Fibroblast of the aortic adventitia (primary cell): ENCODE data around the gene DDR1. TPM values are rescaled to one million over a fixed set of nuclear protein-coding genes. Genes with fewer than 3 reads are reported as not detected.
"Not testable (repeated sequence)": the region's sequence is repeated elsewhere in the genome, so short reads cannot be mapped to it uniquely, and the experiment has no call there.

Source experiments
- DNase-seq: peaks from one replicate; pipeline ENCODE4 v3.0.0-alpha.2; 2010; ENCODE audit warnings: low read depth
- H3K4me3 ChIP-seq: 2 replicates; pipeline ENCODE4 v1.5.1; 2011; ENCODE audit warnings: low read depth, mild to moderate bottlenecking, control low read depth, low read length, moderate library complexity
- total RNA-seq: library from RNA; depleted of rRNA; stranded (reverse); fragments of >200 nt; gene quantifications from 2 replicates; pipeline ENCODE4 v1.2.3, GENCODE V29; 2012; ENCODE audit warnings: low replicate concordance
- TF ChIP-seq, protein P1 (sequence below): IDR thresholded peaks from 2 replicates; pipeline ENCODE4 v1.5.1; 2011; ENCODE audit warnings: mild to moderate bottlenecking, low read length, control low read depth, inconsistent platforms; ENCODE audit not compliant: insufficient read depth

The DDR1 gene
- total RNA-seq, 1 donor = 7.7 TPM

DNA sequence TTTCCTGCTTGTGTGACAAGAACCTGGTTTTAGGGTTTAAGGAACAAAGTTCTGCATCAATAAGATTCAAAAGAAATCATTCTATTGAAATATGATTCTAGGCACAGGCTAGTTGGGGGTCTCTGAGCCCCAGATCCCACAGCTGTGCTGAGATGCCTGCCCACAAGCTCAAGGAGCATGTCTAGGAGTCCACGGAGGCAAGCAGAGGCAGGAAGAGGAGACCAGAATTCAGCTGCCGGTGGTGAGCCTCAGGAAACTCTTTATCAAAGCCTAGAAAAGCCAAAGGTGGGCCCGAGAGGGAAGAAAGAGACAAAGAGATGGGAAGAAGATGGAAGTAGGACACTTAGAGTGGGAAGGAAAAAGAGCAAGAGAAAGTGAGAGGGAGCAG is 40.7 kb upstream of the DDR1 start:
- TF ChIP-seq, protein P1, sequence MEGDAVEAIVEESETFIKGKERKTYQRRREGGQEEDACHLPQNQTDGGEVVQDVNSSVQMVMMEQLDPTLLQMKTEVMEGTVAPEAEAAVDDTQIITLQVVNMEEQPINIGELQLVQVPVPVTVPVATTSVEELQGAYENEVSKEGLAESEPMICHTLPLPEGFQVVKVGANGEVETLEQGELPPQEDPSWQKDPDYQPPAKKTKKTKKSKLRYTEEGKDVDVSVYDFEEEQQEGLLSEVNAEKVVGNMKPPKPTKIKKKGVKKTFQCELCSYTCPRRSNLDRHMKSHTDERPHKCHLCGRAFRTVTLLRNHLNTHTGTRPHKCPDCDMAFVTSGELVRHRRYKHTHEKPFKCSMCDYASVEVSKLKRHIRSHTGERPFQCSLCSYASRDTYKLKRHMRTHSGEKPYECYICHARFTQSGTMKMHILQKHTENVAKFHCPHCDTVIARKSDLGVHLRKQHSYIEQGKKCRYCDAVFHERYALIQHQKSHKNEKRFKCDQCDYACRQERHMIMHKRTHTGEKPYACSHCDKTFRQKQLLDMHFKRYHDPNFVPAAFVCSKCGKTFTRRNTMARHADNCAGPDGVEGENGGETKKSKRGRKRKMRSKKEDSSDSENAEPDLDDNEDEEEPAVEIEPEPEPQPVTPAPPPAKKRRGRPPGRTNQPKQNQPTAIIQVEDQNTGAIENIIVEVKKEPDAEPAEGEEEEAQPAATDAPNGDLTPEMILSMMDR = no peak
- DNase-seq = no peak
- no peak overlapping the region for H3K4me3 ChIP-seq

DNA sequence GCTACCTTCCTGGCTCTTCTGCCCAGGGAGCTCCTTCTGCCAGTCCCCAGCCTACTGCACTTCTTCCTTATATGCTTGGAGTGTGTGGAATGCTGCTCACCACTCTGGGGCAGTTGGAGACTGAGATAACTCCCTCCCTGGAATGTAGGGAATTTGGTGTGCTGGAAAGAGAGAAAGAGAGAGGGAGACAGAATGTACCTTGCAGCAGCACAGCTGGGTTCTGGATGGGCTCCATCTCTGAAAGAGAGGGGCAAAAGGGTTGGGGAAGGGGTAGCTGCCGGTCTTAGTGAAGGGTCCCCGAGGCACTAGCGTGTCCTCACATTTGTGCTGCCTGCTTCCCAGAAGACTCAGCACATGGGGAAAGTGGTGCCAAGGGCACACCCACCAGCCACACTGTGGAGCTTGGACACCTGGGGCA is 40.2 kb upstream of the DDR1 start:
- TF ChIP-seq, protein P1 = no peak
- peak; percentile 75 for DNase-seq
- no peak overlapping the region for H3K4me3 ChIP-seq

DNA sequence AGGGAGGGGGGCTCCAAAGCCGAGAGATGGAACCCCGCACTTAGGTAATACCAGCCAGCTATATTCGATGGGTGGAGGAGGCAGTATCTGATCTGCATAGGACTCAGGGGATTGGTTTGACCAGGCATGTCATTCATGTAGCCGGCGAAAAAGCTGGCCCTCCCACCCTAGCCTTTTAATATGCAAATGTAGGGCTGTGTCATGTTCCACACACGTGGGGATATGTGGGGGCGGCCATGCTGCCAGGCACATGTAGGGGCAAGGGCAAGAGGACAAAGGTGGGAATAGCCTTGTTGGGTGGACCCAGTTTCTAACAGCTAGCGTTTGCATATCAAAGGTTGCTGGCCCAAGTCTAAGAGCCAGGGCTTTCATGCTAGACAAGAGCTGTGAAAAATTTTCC is 39.1 kb upstream of the DDR1 start:
- TF ChIP-seq, protein P1 = no peak
- DNase-seq = no peak
- no peak overlapping the region for H3K4me3 ChIP-seq

DNA sequence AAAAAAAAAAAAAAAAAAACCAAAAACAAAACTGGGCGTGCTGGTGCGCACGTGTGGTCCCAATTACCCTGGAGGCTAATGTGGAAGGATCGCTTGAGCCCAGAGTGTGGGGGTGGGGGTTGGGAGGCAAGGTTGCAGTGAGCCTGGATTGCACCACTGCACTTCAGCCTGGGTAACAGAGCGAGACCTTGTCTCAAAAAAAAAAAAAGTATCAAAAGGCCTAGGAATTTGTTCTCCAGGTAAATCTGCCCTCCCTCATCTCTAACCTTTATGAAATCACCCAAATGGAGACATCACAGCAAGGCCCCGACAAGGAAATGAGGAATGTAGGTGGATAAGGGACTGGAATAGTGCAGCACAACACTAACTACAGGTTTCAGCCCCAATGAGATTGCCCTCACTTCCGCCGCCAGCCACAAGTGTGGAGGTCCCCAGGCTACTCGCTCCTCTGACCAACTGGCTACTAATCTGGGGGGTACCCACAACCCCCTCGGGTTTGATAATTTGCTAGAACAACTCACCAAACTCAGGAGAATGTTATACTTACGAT is 36.8 kb upstream of the DDR1 start:
- no peak for DNase-seq
- TF ChIP-seq, protein P1 = no peak

DNA sequence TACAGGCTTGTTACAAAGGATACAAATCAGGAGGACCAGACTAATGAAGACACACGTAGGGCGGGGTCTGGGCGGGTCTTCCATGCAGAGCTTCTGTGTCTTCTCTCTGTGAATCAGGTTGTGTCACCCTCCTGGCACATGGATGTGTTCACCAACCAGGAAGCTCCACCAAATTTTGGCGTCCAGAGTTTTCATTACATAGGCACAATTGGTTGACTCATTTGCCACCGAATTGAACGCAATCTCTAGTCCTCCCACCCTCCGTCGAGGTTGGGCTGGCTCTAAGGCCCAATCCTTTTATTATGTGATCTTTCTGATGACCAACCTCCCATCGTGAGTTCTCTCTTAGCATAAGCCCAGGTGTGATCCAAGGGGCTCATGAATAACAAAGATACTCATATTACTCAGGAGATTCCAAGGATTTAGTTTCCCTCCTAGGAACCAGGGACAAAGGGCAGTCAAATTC is 36.3 kb upstream of the DDR1 start:
- no peak for DNase-seq
- no peak overlapping the region for H3K4me3 ChIP-seq
- TF ChIP-seq, protein P1 = no peak

More for the DNA sequence above, 36.8 kb upstream of the DDR1 start:
- no peak overlapping the region for H3K4me3 ChIP-seq

DNA sequence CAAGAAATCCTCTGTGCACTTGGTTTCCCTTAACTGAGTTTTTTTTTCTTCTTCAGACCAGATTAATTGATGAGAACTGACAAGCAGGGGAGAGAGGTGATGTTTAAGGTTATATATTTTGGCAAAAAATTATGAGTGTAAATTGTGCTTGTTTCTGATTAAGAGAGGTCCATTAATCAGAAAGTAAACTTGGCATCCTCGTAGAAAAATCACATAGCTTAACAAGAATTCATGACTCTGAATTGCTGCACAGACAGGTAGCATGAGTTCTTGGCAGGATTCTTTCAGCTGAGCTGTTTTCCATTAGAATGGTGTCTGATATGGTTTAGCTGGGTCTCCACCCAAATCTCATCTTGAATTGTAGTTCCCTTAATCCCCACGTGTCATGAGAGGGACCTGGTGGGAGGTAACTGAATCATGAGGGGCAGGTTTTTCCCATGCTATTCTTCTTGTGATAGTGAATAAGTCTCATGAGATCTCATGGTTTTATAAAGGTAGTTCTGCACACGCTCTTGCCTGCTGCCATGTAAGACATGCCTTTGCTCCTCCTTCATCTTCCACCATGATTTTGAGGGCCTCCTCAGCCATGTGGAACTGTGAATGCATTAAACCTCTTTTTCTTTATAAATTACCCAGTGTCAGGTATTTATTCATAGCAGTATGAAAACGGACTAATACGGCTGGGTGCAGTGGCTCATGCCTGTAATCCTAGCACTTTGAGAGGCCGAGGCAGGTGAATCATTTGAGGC is 34.2 kb upstream of the DDR1 start:
- TF ChIP-seq, protein P1 = no peak
- no peak overlapping the region for H3K4me3 ChIP-seq
- DNase-seq = peak; percentile 69

DNA sequence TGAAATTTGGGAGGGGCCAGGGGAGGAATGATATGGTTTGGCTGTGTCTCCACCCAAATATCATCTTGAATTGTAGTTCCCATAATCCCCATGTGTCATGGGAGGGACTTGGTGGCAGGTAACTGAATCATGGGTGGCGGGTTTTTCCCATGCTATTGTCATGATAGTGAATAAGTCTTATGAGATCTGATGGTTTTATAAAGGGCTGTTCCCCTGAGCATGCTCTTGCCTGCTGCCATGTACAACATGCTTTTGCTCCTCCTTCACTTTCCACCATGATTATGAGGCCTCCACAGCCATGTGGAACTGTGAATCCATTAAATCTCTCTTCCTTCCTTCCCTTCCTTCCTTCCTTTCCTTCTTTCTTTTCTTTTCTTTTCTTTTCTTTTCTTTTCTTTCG is 31.9 kb upstream of the DDR1 start:
- not testable (repeated sequence) for H3K4me3 ChIP-seq, DNase-seq
